ENCODE data around the gene SETMAR. TPM values are rescaled to one million over a fixed set of nuclear protein-coding genes. Genes with fewer than 3 reads are reported as not detected.
"Not testable (repeated sequence)": the region's sequence is repeated elsewhere in the genome, so short reads cannot be mapped to it uniquely, and the experiment has no call there.

Gene SETMAR
- total and polyA plus RNA-seq, 7 donors, result 6.3 to 16.5 (median 9.4) TPM

DNA sequence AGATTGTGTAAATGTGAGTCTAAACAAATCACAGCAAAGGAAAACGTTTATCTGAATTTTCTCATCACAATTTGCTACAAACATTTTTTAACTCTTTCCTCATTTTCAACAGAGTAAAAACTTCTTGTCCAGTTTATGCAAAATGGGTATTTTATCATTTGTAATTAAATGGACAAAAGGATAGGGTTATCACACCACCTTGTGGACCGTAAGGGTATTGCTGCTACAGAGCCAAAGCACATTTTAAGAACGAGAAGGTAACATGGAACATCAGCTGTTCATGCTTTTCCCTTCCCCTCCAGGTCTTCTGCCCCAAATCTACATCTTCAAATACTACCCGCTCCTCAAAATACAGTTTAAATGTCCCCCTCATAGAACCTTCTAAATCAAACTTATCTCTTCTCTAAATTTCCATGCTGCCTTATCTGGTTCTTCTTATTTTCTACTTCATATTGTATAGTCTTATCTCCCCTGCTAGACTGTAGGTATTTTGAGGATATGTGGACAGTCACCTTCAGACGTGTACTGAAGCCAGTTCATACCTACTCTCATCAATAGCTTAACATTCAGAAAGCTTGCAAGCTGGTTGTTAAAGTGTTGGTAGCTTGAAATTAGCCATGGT lies 12.8 kb upstream of the SETMAR start:
- no peaks in the 10 kb centered on the region for H3K36me3 ChIP-seq (ENCODE audit: insufficient read depth in 1 of 2, low read depth in 1 of 2)
- H3K4me3 ChIP-seq, result no peak overlapping the region
- H3K27ac ChIP-seq, result no peak overlapping the region
- no peak for DNase-seq
- no peaks in the 10 kb centered on the region for H3K4me1 ChIP-seq
- intact Hi-C loops (cut with DNase I), result loop anchor here (2.0 to 10.0 kb wide), 3 partner anchors 486 to 1093 kb away; no protein-coding TSS in a partner anchor
- H3K9me3 ChIP-seq, result no peaks in the 10 kb centered on the region
- no peaks in the 10 kb centered on the region for H3K27me3 ChIP-seq (ENCODE audit: insufficient read depth in 3 of 3, low read length in 2 of 3)
- peak in 3 of 4 donors; percentile 54 to 71 (median 63) for ATAC-seq
- 7 to 11% (median 7%) methylated on average over 5 of the region's 5 CpGs for WGBS, 3 donors
- TF ChIP-seq, protein P1, sequence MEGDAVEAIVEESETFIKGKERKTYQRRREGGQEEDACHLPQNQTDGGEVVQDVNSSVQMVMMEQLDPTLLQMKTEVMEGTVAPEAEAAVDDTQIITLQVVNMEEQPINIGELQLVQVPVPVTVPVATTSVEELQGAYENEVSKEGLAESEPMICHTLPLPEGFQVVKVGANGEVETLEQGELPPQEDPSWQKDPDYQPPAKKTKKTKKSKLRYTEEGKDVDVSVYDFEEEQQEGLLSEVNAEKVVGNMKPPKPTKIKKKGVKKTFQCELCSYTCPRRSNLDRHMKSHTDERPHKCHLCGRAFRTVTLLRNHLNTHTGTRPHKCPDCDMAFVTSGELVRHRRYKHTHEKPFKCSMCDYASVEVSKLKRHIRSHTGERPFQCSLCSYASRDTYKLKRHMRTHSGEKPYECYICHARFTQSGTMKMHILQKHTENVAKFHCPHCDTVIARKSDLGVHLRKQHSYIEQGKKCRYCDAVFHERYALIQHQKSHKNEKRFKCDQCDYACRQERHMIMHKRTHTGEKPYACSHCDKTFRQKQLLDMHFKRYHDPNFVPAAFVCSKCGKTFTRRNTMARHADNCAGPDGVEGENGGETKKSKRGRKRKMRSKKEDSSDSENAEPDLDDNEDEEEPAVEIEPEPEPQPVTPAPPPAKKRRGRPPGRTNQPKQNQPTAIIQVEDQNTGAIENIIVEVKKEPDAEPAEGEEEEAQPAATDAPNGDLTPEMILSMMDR (IDR thresholded peaks at IDR 0.05), result peak; percentile 89

DNA sequence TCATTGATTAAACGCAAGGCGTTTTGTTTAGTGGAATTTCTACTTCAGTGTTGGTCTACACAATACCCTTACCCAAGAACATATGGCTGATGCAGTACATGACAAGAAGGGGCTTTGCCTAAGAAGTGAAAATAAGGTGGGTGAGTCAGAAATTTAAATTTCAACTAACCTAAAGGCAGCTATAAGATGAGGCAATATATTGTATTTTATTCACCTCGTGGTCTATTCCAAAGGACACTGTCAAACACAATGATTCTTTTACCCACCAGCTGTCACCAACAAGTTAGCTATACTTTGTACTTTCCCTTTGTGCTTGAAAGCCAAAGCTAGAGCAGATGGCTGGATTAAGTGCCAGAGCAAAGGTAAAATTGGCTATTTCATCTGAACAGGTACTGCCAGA lies 10.9 kb upstream of the SETMAR start:
- DNase-seq, result no peak
- no peaks in the 10 kb centered on the region for H3K4me1 ChIP-seq
- no peak overlapping the region for H3K27ac ChIP-seq
- ATAC-seq, result no peak
- H3K4me3 ChIP-seq, result no peak overlapping the region
- WGBS, 3 donors, result 30 to 53% (median 50%) methylated on average over 3 of the region's 3 CpGs
- no peaks in the 10 kb centered on the region for H3K36me3 ChIP-seq (ENCODE audit: insufficient read depth in 1 of 2, low read depth in 1 of 2)
- TF ChIP-seq, protein P1 (IDR thresholded peaks at IDR 0.05), result no peak
- no peaks in the 10 kb centered on the region for H3K27me3 ChIP-seq (ENCODE audit: insufficient read depth in 3 of 3, low read length in 2 of 3)
- intact Hi-C loops (cut with DNase I), result loop anchor here (5.0 to 10.0 kb wide), 2 partner anchors 488 to 1095 kb away; no protein-coding TSS in a partner anchor
- no peaks in the 10 kb centered on the region for H3K9me3 ChIP-seq

DNA sequence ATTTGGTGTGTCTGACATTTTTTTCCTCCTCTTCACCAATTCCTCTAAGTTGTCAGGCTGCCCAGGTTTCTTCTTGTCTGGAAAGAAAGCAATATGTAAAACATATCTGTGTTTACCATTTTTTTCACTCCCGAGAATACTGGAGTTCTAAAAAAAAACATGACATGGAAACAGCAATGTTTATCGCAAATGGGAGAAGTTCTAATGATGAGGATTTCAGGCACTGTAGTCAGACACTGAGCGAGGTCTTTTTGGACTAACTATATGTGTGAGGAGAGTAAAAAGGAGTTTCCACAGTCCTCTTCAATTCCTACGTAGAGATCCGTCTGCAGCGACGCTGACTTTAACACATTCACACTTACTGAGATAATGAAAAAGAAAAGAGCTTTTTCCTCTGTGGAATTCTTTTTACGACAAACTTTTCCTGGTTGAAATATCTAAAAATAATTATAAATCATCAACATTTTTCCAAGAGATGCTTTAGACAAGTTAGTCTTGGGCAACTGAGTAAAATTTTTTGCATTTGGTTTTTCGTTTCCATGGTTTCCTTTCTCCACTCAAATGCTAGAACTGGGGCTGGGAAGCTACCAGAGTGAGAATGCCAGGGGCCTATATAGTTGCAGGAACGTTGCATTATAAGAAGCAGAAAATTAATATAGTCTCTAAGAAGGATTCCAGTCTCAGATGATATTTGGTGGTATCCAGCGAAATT lies 8.4 kb upstream of the SETMAR start:
- ATAC-seq (no peak), DNase-seq (no peak)
- Histone ChIP-seq H3K27ac (no peak overlapping the region), H3K27me3 (ENCODE audit: insufficient read depth in 3 of 3, low read length in 2 of 3) (no peaks in the 10 kb centered on the region), H3K4me1 (no peaks in the 10 kb centered on the region), H3K9me3 (no peaks in the 10 kb centered on the region), H3K36me3 (ENCODE audit: insufficient read depth in 1 of 2, low read depth in 1 of 2) (no peaks in the 10 kb centered on the region), H3K4me3 (no peak overlapping the region)
- TF ChIP-seq, protein P1 (IDR thresholded peaks at IDR 0.05), result no peak
- 75 to 85% (median 81%) methylated on average over 11 of the region's 11 CpGs for WGBS, 3 donors
- intact Hi-C loops (cut with DNase I), result loop anchor here (5.0 to 10.0 kb wide), 2 partner anchors 490 to 1097 kb away; no protein-coding TSS in a partner anchor

DNA sequence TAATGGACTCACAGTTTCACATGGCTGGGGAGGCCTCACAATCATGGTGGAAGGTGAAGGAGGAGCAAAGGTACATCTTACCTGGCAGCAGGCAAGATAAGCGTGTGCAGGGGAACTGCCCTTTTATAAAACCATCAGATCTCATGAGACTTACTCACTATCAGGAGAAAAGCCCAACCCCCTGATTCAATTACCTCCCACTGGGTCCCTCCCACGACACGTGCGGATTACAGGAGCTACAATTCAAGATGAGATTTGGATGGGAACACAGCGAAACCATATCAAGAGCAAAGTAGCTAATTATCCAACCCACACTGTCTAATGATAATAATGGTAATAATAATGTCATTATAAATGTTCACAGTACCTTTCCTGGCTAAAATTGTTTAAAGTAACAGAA lies 6.7 kb upstream of the SETMAR start:
- H3K4me3 ChIP-seq; H3K27ac ChIP-seq; H3K4me1 ChIP-seq; H3K27me3 ChIP-seq (ENCODE audit: insufficient read depth in 3 of 3, low read length in 2 of 3); DNase-seq; H3K36me3 ChIP-seq (ENCODE audit: insufficient read depth in 1 of 2, low read depth in 1 of 2); ATAC-seq; H3K9me3 ChIP-seq: not testable (repeated sequence)
- intact Hi-C loops (cut with DNase I), result loop anchor here in 1 of 2 donors (10.0 kb wide), 1 partner anchor 492 kb away; no protein-coding TSS in a partner anchor
- 80 to 85% (median 83%) methylated on average over 5 of the region's 5 CpGs for WGBS, 3 donors

DNA sequence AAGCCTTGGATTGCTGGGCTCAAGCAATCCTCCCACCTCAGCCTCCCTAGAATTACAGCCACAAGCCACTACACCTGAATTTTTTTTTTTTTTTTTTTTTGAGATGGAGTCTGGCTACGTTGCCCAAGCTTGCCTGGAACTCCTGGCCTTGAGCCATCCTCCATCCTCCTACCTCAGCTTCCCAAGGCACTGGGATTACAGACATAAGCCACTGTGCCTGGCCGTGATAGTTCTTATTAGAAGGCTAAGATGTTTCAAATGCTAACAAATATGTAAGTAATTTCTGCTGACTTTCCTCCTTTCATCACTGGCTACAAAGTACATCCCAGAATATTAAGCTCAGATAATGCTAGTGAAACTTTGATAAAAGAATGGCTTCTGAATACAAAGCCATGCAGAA lies 5.7 kb upstream of the SETMAR start:
- no peaks in the 10 kb centered on the region for H3K27me3 ChIP-seq (ENCODE audit: insufficient read depth in 3 of 3, low read length in 2 of 3)
- H3K4me3 ChIP-seq, result no peak overlapping the region
- no peaks in the 10 kb centered on the region for H3K36me3 ChIP-seq (ENCODE audit: insufficient read depth in 1 of 2, low read depth in 1 of 2)
- no peak for ATAC-seq
- H3K27ac ChIP-seq, result no peak overlapping the region
- no peaks in the 10 kb centered on the region for H3K4me1 ChIP-seq
- DNase-seq, result no peak
- intact Hi-C loops (cut with DNase I), result loop anchor here in 1 of 2 donors (10.0 kb wide), 1 partner anchor 493 kb away; no protein-coding TSS in a partner anchor
- no peaks in the 10 kb centered on the region for H3K9me3 ChIP-seq
- WGBS, 3 donors, result 55 to 72% (median 67%) methylated on average over 2 of the region's 2 CpGs
- TF ChIP-seq, protein P1 (IDR thresholded peaks at IDR 0.05), result no peak
